ENCODE measurements around the gene SLC44A5.

DNA sequence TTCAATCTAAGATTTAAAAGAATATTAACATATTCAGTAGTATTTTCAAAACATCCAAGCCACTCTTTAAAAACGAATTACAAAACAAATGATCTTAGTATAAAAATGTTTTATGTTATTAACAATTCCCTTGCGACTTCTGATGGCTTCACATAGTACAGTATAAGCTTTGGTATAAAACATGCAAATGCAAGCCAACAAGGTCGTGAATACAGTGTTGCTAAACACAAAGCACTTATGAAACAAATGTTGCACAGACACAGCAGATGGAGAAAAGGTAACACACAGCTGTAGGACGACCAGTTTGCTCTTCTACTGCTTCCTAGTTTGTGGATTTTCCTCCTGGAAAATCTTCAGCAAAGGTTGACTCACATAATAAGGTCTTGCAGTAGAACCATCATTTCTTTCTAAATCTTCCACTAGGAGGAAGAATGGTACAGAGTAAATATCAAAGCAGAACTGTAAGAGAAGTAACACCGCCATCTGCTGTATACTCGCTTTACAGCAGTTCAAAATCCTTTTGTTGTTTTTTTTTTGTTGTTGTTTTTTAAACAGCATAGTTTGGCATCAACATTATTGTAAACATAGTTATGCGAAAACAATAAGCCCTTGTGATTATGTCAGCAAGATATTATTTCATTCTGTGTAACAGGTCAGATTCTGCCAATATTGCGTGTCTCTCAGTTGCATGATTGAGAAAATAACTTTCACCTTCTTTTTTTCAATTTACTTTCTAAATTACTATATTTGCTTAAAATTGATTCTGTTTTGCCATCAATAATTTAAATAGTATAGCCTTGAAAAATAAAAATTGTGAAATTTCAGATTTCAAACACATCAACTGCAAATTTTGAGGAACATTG is 407.3 kb downstream of the SLC44A5 start:
- TF ChIP-seq, protein P1, sequence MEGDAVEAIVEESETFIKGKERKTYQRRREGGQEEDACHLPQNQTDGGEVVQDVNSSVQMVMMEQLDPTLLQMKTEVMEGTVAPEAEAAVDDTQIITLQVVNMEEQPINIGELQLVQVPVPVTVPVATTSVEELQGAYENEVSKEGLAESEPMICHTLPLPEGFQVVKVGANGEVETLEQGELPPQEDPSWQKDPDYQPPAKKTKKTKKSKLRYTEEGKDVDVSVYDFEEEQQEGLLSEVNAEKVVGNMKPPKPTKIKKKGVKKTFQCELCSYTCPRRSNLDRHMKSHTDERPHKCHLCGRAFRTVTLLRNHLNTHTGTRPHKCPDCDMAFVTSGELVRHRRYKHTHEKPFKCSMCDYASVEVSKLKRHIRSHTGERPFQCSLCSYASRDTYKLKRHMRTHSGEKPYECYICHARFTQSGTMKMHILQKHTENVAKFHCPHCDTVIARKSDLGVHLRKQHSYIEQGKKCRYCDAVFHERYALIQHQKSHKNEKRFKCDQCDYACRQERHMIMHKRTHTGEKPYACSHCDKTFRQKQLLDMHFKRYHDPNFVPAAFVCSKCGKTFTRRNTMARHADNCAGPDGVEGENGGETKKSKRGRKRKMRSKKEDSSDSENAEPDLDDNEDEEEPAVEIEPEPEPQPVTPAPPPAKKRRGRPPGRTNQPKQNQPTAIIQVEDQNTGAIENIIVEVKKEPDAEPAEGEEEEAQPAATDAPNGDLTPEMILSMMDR (IDR thresholded peaks at IDR 0.05) = peak in 2 of 3 donors; percentile 18 to 51
- TF ChIP-seq POLR2AphosphoS5 (IDR thresholded peaks at IDR 0.05) = no peak

All from breast epithelium (tissue), 3 donors.